Astrocyte (in vitro differentiated cells and primary cell): Measurements from ENCODE around the gene ZDHHC11B. TPM values are rescaled to one million over a fixed set of nuclear protein-coding genes. Genes with fewer than 3 reads are reported as not detected.

Source experiments
- DNase-seq: peaks from one replicate; pipeline ENCODE4 v3.0.0-alpha.2; 2010; ENCODE audit warnings: low read depth
- FAIRE-seq: peaks from 2 replicates; lab custom pipeline; 2011; peaks lifted over from hg19 to GRCh38; lab: Jason Lieb, UNC
- H2AFZ ChIP-seq: 2 replicates; pipeline ENCODE4 v1.6.0; 2012; ENCODE audit warnings: low read depth, low read length, inconsistent platforms
- H3K27ac ChIP-seq: 2 replicates; pipeline ENCODE4 v1.5.1; 2011; ENCODE audit warnings: low read depth, low read length, inconsistent platforms
- H3K27me3 ChIP-seq: 2 replicates; pipeline ENCODE4 v1.6.0; 2011; ENCODE audit warnings: low read length, inconsistent platforms; ENCODE audit not compliant: insufficient read depth
- H3K36me3 ChIP-seq: 2 replicates; pipeline ENCODE4 v1.5.1; 2011; ENCODE audit warnings: low read length, inconsistent platforms; ENCODE audit not compliant: insufficient read depth
- H3K4me1 ChIP-seq: 2 replicates; pipeline ENCODE4 v1.5.1; 2011; ENCODE audit warnings: low read length, inconsistent platforms; ENCODE audit not compliant: insufficient read depth
- H3K4me2 ChIP-seq: 2 replicates; pipeline ENCODE4 v1.6.0; 2012; ENCODE audit warnings: low read length, inconsistent platforms
- H3K4me3 ChIP-seq: 2 replicates; pipeline ENCODE4 v1.5.1; 2011; ENCODE audit warnings: low read depth, mild to moderate bottlenecking, low read length, inconsistent platforms; ENCODE audit not compliant: insufficient read depth
- H3K79me2 ChIP-seq: 2 replicates; pipeline ENCODE4 v1.6.0; 2012; ENCODE audit warnings: mild to moderate bottlenecking, low read length, inconsistent platforms; ENCODE audit not compliant: insufficient read depth
- H3K9ac ChIP-seq: 2 replicates; pipeline ENCODE4 v1.6.0; 2012; ENCODE audit warnings: mild to moderate bottlenecking, low read length, inconsistent platforms
- H3K9me3 ChIP-seq: 2 replicates; pipeline ENCODE4 v1.5.1; 2012; ENCODE audit warnings: low read depth, mild to moderate bottlenecking, low read length, inconsistent platforms; ENCODE audit not compliant: insufficient read depth
- H4K20me1 ChIP-seq: 2 replicates; pipeline ENCODE4 v1.6.0; 2012; ENCODE audit warnings: low read length, inconsistent platforms; ENCODE audit not compliant: insufficient read depth
- H3K27ac Mint-ChIP-seq: one replicate; pipeline ENCODE4 v1.8.0; 2021; ENCODE audit warnings: mild to moderate bottlenecking, mixed read lengths; ENCODE audit not compliant: unreplicated experiment
- H3K27me3 Mint-ChIP-seq: one replicate; pipeline ENCODE4 v1.8.0; 2021; ENCODE audit warnings: low read depth, mixed read lengths; ENCODE audit not compliant: unreplicated experiment
- H3K36me3 Mint-ChIP-seq: one replicate; pipeline ENCODE4 v1.8.0; 2021; ENCODE audit warnings: low read depth, mixed read lengths; ENCODE audit not compliant: unreplicated experiment
- H3K4me1 Mint-ChIP-seq: one replicate; pipeline ENCODE4 v1.8.0; 2021; ENCODE audit warnings: low read depth, mixed read lengths; ENCODE audit not compliant: unreplicated experiment
- H3K4me3 Mint-ChIP-seq: one replicate; pipeline ENCODE4 v1.8.0; 2021; ENCODE audit warnings: mild to moderate bottlenecking, moderate library complexity, mixed read lengths; ENCODE audit not compliant: unreplicated experiment
- H3K9me3 Mint-ChIP-seq: one replicate; pipeline ENCODE4 v1.8.0; 2021; ENCODE audit warnings: mild to moderate bottlenecking, mixed read lengths; ENCODE audit not compliant: unreplicated experiment
- EZH2 ChIP-seq: IDR thresholded peaks from 2 replicates; pipeline ENCODE4 v1.6.1; 2012; ENCODE audit warnings: mild to moderate bottlenecking, low read length, inconsistent platforms; ENCODE audit not compliant: insufficient read depth
- total RNA-seq: library from RNA; stranded (reverse); gene quantifications from 2 replicates; pipeline ENCODE4 v1.2.1, GENCODE V29; 2021
- TF ChIP-seq, protein P1 (sequence below): IDR thresholded peaks from 2 replicates; pipeline ENCODE4 v1.5.1; 2011; ENCODE audit warnings: low read depth, mild to moderate bottlenecking, inconsistent platforms, low read length, moderate library complexity; ENCODE audit not compliant: insufficient read depth

Gene ZDHHC11B
- total RNA-seq, 1 donor from 2014 or later: 0.23 TPM

DNA sequence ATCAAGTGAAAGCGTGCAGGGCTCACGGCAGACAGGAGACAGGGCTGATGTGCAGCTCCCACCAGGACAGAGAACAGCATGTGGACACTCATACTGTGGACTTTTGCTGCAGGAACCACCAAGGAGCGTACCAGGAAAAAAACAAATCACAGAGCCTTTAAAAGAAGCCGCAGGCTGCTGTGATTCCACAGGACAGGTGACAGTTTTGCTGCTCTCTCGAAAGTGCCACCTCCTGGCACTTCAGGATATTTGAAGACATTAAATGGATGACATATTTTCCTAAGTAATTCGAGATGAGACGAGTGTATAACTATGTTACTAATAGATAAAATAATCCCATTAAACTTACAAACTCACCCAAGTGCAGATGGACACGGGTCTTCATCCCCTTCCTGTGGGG lies 37.0 kb upstream of the ZDHHC11B start:
- H3K4me1 Mint-ChIP-seq: no peaks in the 10 kb centered on the region

DNA sequence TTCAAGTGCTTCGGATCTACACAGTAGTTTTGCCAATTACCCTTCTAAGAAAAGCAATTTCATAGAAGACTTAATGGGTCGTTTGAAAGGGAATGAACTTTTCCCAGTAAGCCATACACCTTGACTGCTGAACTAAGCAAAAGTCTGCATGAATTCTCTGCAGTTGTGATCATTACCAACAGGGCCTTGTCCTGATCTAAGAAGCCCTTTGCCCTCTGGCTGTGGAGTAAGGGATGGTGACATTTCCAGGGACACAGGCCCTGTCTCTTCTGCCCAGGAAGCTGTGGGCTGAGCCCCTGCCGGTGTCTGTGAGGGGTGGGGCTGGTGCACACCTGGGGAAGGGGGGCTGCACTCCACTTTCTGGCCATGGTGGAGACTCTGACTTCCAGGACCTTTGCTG lies 35.7 kb upstream of the ZDHHC11B start:
- FAIRE-seq (no peak), DNase-seq (no peak)
- Histone ChIP-seq H3K27ac (no peak overlapping the region), H3K27me3 (no peaks in the 10 kb centered on the region), H3K4me2 (no peak overlapping the region), H3K9ac (no peak overlapping the region), H3K4me1 (no peaks in the 10 kb centered on the region), H3K4me3 (no peak overlapping the region), H4K20me1 (no peaks in the 10 kb centered on the region), H3K36me3 (no peaks in the 10 kb centered on the region), H3K9me3 (no peaks in the 10 kb centered on the region), H3K79me2 (no peaks in the 10 kb centered on the region), H2AFZ (no peak overlapping the region)
- TF ChIP-seq, protein P1, sequence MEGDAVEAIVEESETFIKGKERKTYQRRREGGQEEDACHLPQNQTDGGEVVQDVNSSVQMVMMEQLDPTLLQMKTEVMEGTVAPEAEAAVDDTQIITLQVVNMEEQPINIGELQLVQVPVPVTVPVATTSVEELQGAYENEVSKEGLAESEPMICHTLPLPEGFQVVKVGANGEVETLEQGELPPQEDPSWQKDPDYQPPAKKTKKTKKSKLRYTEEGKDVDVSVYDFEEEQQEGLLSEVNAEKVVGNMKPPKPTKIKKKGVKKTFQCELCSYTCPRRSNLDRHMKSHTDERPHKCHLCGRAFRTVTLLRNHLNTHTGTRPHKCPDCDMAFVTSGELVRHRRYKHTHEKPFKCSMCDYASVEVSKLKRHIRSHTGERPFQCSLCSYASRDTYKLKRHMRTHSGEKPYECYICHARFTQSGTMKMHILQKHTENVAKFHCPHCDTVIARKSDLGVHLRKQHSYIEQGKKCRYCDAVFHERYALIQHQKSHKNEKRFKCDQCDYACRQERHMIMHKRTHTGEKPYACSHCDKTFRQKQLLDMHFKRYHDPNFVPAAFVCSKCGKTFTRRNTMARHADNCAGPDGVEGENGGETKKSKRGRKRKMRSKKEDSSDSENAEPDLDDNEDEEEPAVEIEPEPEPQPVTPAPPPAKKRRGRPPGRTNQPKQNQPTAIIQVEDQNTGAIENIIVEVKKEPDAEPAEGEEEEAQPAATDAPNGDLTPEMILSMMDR: no peak
- TF ChIP-seq EZH2: no peak
- H3K27ac Mint-ChIP-seq: no peak overlapping the region
- peaks cover 59% of the 10 kb centered on the region for H3K36me3 Mint-ChIP-seq
- H3K27me3 Mint-ChIP-seq: peaks cover 2% of the 10 kb centered on the region
- no peaks in the 10 kb centered on the region for H3K4me1 Mint-ChIP-seq
- H3K4me3 Mint-ChIP-seq: no peak overlapping the region
- H3K9me3 Mint-ChIP-seq: no peaks in the 10 kb centered on the region

More for the DNA sequence above, 37.0 kb upstream of the ZDHHC11B start:
- Histone ChIP-seq H3K27me3 (no peaks in the 10 kb centered on the region), H4K20me1 (no peaks in the 10 kb centered on the region), H3K9ac (no peak overlapping the region), H3K27ac (no peak overlapping the region), H3K79me2 (no peaks in the 10 kb centered on the region), H2AFZ (no peak overlapping the region), H3K4me2 (no peak overlapping the region), H3K9me3 (no peaks in the 10 kb centered on the region), H3K4me3 (no peak overlapping the region), H3K36me3 (no peaks in the 10 kb centered on the region), H3K4me1 (no peaks in the 10 kb centered on the region)
- H3K36me3 Mint-ChIP-seq: peaks cover 51% of the 10 kb centered on the region
- H3K9me3 Mint-ChIP-seq: no peaks in the 10 kb centered on the region
- no peak for TF ChIP-seq EZH2
- TF ChIP-seq, protein P1: no peak
- peaks cover 2% of the 10 kb centered on the region for H3K27me3 Mint-ChIP-seq
- no peak overlapping the region for H3K4me3 Mint-ChIP-seq
- no peak overlapping the region for H3K27ac Mint-ChIP-seq
- FAIRE-seq: no peak
- DNase-seq: no peak

DNA sequence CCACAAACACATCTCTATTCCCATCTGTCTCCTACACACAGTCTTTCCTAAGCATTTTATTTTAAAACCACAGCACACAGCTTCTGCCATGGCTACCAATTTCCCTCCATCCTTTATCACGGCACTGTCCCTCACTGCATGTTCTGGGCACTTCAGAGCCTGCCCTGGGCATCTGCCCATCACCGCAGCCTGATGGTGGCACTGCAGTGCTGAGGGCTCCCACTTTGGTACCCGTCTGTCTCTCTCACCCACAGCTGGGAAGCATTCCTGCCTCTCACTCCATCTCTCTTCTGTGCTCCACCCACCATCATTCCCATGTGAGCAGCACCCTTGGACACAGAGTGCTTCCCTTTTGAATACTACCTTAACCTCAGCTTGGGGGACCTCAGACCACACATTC lies 34.5 kb upstream of the ZDHHC11B start:
- no peaks in the 10 kb centered on the region for H3K9me3 Mint-ChIP-seq
- peaks cover 51% of the 10 kb centered on the region for H3K36me3 Mint-ChIP-seq
- H3K27ac ChIP-seq: no peak overlapping the region
- peaks cover 2% of the 10 kb centered on the region for H3K27me3 Mint-ChIP-seq
- no peak overlapping the region for H3K27ac Mint-ChIP-seq
- DNase-seq (no peak), FAIRE-seq (no peak)
- H3K4me1 Mint-ChIP-seq: no peaks in the 10 kb centered on the region
- no peaks in the 10 kb centered on the region for H3K4me1 ChIP-seq
- no peak overlapping the region for H3K4me2 ChIP-seq
- no peaks in the 10 kb centered on the region for H3K9me3 ChIP-seq
- no peaks in the 10 kb centered on the region for H3K36me3 ChIP-seq
- H3K79me2 ChIP-seq: no peaks in the 10 kb centered on the region
- H2AFZ ChIP-seq: no peak overlapping the region
- no peak overlapping the region for H3K4me3 ChIP-seq
- H4K20me1 ChIP-seq: no peaks in the 10 kb centered on the region
- no peaks in the 10 kb centered on the region for H3K27me3 ChIP-seq
- H3K9ac ChIP-seq: no peak overlapping the region
- no peak for TF ChIP-seq EZH2
- TF ChIP-seq, protein P1: no peak
- H3K4me3 Mint-ChIP-seq: no peak overlapping the region
